ENCODE measurements around the gene RRAGA.
"Not testable (repeated sequence)": the region's sequence is repeated elsewhere in the genome, so short reads cannot be mapped to it uniquely, and the experiment has no call there.

RRAGA gene, protein sequence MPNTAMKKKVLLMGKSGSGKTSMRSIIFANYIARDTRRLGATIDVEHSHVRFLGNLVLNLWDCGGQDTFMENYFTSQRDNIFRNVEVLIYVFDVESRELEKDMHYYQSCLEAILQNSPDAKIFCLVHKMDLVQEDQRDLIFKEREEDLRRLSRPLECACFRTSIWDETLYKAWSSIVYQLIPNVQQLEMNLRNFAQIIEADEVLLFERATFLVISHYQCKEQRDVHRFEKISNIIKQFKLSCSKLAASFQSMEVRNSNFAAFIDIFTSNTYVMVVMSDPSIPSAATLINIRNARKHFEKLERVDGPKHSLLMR

DNA sequence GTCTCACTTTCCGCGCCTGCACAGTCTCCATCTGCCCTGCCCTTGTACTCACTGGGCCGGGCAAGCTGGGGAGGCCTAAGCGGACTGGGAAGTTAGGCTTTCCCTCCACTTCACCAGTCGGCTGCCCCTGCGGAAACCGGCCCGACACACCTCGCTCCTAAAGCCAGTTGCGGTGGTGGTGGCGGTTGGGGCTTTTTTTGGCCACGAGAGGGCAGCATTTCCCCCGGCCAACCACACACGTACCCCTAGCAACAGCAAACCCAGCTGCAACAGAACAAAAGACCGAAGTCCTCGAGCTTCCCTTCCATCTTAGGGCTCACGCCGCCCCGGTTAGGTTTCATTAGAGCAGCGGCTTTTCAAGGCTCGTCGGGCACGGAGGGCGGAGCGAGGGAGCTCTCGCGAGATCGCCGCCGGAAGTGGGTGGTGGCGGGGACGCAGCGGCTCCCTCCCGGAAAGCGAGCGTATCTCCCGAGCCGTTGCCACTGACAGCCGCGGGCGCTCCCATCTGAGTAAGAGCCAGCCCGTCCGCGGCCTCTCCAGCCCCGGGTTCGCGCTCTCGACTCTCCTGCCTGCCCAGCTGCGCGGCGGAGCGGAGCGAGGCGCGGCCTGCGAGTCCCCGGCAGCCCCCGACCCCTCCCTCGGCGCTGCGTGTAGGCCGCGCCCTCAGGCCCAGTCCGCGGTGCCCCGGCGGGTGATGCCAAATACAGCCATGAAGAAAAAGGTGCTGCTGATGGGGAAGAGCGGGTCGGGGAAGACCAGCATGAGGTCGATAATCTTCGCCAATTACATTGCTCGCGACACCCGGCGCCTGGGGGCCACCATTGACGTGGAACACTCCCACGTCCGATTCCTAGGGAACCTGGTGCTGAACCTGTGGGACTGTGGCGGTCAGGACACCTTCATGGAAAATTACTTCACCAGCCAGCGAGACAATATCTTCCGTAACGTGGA is at the start of gene RRAGA:
TSS of gene RRAGA (plus strand) at position 462 of the 951 bp plus-strand sequence. CDS start at position 695, 233 bp downstream.
- peak; percentile 94 for FAIRE-seq

DNA sequence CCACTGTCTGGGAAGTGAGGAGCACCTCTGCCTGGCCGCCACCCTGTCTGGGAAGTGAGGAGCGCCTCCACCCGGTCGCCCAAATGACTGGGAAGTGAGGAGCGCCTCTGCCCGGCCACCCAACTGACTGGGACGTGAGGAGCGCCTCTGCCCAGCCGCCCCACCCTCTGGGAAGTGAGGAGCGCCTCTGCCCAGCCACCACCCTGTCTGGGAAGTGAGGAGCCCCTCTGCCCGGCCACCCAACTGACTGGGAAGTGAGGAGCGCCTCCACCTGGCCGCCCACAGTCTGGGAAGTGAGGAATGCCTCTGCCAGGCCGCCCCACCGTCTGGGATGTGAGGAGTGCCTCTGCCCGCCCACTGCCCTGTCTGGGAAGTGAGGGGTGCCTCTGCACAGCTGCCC is 49.1 kb upstream of the RRAGA start:
- FAIRE-seq, result no peak
- no peak for DNase-seq (ENCODE audit: insufficient read length, low spot score)

More for the DNA sequence above, at the start of gene RRAGA:
- DNase-seq (ENCODE audit: insufficient read length, low spot score), result peak; percentile 81

DNA sequence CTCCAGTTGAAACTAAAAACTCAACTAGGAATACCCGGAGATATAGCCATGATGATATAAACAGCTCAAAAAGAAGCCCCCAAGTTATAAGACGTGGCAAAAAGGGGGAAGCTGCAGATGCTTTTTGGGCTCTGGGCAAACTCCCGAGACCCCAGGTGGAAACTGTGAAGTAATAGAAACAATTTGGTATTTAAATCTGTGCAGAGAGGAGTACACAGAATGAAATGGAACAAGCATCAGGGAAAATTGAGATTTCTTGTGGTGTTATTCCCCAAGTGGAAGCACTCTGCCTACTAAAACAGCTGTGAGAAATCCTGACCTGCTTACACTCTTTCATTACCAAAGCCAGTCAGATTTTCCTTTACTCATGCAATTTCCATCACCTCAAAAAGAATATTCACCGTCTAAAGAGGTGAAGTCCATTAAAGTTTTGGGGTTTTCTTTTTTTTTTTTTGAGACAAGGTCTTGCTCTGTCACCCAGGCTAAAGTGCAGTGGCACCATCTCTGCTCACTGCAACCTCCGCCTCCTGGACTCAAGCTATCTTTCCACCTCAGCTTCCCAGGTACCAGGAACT is 39.7 kb upstream of the RRAGA start:
- DNase-seq (ENCODE audit: insufficient read length, low spot score) (no peak), FAIRE-seq (no peak)

DNA sequence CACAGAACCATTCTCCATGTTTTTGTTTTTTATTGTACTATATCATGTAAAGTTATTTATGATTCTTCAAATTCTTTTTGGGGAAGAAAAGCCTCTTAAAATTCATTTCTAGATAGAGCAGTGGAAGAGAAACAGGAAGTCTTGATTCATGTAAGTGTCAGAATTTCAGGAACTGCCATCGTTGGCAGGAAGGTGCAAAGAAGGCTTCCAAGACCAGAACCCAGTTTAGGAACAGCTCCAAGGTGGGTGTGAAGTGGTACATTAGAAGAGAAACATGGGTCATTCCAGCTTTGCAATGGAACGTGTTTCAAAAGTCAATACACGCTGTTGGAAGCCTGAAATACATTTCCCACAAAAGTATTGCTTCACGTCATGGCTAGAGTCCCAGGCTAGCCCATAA is 31.0 kb upstream of the RRAGA start:
- FAIRE-seq (no peak), DNase-seq (ENCODE audit: insufficient read length, low spot score) (no peak)

DNA sequence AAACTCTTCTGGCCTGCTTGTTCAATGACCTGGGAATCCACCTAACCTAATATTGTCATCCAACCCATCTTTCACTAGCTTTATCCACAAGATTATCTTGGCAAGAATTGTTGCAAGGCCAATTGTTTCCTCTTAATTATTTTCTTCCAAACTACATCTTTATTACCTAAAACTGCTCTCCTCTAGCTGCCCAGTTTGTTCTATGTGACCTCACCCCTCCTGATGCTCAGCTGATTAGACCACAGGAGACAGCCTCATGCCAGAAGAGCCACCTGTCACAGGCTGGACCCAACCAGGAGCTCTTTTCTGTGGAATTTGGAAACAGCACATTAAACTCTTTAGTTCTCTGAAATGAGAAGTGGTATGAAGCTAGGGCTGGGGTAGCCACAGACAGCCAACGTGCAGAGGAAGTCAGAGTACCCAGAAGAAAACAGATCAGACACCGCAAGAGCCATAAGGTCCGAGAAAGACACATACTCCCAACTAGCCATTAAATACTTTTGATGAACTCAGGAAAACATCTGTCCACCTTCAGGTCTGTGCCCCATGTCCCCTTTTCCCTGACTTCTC is 28.3 kb upstream of the RRAGA start:
- FAIRE-seq, result no peak
- no peak for DNase-seq (ENCODE audit: insufficient read length, low spot score)

DNA sequence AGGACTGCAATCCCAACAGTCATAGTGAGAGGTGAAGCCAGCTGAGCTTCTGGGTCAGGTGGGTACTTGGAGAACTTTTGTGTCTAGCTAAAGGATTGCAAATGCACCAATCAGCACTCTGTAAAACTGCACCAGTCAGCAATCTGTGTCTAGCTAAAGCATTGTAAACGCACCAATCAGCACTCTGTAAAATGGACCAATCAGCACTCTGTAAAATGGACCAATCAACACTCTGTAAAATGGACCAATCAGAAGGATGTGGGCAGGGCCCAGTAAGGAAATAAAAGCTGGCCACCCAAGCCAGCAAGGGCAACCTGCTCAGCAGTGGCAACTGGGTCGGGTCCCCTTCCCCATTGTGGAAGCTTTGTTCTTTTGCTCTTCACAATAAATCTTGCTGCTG is 27.6 kb upstream of the RRAGA start:
- DNase-seq (ENCODE audit: insufficient read length, low spot score); FAIRE-seq: not testable (repeated sequence)

DNA sequence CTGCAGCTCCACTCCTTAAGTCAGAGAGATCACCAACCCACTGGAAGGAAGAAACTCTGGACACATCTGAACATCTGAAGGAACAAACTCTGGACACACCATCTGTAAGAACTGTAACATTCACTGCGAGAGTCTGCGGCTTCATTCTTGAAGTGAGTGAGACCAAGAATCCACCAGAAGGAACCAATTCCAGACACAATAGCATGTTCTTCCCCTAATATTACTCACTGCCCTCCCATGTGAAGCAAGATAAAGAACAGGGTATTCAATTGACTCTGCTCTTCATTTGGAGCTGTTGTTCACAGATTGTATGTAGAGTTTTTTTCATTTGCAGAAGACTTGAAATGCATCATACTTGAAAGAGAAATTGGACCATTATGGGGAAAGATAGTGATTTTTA is 27.0 kb upstream of the RRAGA start:
- DNase-seq (ENCODE audit: insufficient read length, low spot score) (no peak), FAIRE-seq (no peak)

DNA sequence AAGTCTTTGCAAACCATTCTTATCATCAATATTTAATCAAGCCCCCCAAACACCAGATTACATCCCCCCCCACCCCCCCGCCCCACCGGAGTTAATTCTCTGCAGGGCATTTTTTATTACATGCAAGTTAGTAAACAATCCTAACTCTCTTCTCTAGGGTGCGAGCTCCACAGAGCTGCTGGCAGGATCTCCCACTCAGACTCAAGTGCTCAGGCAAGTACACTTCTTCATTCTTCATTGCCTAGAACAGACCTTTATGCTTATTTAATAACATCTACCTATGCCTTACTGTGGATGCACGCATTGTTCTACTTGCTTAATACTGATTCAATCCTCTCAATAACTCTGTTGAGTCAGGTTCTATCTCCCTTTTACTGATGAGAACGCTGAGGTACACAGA is 26.1 kb upstream of the RRAGA start:
- FAIRE-seq, result no peak
- no peak for DNase-seq (ENCODE audit: insufficient read length, low spot score)

DNA sequence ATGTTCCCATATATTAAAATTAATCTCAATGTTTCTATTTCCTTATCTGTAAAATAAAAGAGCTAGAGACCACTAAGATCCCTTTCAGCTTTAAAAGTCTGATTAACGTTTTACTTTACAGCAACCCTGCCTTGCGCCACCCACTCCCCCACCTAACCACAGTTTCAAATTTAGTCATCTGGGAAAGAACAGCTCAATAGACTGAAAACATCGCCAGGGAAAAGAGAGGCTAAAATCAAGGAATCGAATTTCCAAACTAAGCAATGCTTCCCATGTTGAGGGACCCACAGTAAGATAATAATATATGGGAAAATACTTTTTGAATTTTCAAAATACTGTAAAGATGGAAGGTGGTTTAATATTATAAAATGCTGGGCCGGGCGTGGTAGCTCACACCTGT is 22.9 kb upstream of the RRAGA start:
- FAIRE-seq (no peak), DNase-seq (ENCODE audit: insufficient read length, low spot score) (peak; percentile 16)

DNA sequence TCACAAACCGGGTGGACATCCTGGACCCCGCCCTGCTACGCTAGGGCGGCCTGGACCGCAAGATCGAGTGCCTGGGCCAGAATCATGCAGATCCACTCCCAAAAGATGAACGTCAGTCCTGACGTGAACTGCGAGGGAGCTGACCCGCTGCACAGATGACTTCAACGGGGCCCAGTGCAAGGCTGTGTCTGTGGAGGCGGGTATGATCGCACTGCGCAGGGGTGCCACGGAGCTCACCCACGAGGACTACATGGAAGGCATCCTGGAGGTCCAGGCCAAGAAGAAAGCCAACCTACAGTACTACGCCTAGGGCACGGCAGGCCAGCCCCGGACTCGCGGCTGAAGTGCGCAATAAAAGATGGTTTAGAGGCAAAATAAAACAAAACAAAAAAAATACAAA is 21.4 kb upstream of the RRAGA start:
- DNase-seq (ENCODE audit: insufficient read length, low spot score), result no peak
- FAIRE-seq, result no peak

DNA sequence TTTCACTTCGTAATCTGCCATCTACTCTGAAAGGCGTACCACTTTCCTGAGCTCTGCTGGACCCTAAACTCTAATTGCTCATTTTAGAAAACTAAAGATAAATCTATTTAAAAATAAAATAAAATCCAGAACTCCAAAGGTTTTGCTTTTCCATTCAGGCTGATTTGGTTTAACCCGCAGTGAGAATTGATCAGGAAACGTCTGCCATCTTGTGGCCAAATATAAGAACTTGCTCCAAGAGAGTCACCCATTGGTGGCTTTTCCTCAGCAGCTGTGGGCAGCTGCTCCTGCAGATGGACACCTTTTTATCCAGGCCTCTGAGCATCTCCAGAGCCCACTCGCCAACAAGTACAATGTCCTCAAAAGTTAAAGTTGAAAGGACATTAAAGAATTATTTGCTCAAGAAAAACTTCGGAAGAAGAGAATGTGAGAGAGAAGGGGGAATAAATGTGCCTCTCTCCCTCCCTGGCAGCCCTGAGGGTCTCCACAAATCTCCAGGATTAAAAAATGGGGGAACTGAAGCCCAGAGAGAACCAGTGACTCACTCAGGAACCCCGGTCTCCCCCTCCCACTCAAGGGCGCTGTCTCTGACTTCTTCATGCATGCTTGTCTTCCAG is 20.3 kb upstream of the RRAGA start:
- DNase-seq (ENCODE audit: insufficient read length, low spot score) (peak; percentile 68), FAIRE-seq (peak; percentile 95)

DNA sequence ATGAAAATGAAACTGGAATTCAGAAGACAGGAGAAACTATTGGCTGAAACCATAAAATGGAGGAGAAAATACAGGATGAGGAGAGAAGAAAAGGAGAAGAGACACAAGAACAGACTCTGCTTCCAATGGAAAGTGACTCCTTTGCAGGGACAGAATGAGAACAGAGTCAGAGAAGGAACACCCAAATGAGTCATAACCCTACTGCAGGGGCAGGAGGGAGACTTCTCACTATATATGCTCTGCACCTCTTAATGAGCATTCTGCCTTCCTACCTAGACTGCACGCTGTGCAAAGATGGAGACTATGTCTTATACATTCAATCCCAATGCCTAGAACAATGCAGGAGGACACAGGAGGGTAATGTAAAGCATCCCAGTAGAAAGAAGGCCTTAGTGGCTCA is 18.3 kb upstream of the RRAGA start:
- DNase-seq (ENCODE audit: insufficient read length, low spot score) (no peak), FAIRE-seq (no peak)

DNA sequence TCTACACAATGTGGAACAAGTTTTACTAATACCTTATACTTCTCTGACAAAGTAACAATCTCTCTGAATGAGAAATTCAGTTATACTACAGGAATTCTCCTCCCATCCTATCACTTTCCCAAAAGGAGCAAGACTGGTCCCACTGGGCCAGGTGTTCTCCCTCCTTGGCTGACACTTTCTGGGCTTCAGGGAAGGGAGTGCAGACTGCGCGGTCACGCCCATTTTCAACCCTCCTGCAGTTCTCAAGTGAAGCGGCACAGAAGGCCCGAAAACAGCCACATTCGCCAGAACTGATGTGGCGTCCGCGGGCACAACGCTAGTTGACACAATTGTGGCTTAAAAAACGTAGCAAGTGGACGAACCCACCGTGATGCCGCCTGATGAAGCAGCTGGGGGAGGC is 16.8 kb upstream of the RRAGA start:
- no peak for DNase-seq (ENCODE audit: insufficient read length, low spot score)
- no peak for FAIRE-seq

DNA sequence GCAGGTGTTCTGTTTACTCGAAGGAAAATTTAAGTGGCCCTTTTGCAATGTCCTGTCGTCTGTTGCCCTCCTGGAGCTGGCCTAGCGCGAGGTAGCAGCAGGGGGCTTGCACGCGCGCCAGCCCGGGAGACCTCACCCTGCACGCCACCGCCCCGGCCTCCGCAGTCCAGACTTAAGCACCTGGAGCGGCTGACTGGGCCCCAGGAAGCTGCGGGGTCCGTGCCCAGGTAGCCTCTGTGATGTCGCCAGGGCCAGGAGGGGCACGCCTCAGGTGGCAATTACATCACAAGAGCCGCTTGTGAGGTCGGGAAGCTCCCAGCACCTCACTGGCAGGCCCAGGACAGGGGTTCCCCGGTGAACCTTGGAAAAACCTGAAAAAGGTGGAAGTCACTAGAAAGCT is 16.2 kb upstream of the RRAGA start, which contains the start of gene SAXO1:
TSS of gene SAXO1 (minus strand) at position 195 of the 400 bp plus-strand sequence. CDS start 301 bp downstream, outside the sequence.
- DNase-seq (ENCODE audit: insufficient read length, low spot score) (no peak), FAIRE-seq (no peak)

DNA sequence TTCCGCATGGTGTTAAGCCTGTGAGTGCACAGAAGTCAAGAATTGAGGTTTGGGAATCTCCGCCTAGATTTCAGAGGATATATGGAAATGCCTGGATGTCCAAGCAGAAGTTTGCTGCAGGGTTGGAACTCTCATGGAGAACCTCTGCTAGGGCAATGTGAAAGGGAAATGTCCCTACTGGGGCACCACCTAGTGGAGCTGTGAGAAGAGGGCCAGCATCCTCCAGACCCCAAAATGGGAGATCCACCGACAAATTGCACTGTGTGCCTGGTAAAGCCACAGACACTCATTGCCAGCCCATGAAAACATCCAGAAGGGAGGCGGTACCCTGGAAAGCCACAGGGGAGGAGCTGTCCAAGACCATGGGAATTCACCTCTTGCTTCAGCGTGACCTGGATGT is 12.6 kb upstream of the RRAGA start:
- DNase-seq (ENCODE audit: insufficient read length, low spot score), result no peak
- no peak for FAIRE-seq

DNA sequence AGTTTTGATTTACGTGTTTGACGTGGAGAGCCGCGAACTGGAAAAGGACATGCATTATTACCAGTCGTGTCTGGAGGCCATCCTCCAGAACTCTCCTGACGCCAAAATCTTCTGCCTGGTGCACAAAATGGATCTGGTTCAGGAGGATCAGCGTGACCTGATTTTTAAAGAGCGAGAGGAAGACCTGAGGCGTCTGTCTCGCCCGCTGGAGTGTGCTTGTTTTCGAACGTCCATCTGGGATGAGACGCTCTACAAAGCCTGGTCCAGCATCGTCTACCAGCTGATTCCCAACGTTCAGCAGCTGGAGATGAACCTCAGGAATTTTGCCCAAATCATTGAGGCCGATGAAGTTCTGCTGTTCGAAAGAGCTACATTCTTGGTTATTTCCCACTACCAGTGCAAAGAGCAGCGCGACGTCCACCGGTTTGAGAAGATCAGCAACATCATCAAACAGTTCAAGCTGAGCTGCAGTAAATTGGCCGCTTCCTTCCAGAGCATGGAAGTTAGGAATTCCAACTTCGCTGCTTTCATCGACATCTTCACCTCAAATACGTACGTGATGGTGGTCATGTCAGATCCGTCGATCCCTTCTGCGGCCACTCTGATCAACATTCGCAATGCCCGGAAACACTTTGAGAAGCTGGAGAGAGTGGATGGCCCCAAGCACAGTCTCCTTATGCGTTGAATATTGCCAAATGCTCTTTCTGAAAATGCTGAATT is 850 bp downstream of the RRAGA start:
- DNase-seq (ENCODE audit: insufficient read length, low spot score), result no peak
- peak; percentile 83 for FAIRE-seq

DNA sequence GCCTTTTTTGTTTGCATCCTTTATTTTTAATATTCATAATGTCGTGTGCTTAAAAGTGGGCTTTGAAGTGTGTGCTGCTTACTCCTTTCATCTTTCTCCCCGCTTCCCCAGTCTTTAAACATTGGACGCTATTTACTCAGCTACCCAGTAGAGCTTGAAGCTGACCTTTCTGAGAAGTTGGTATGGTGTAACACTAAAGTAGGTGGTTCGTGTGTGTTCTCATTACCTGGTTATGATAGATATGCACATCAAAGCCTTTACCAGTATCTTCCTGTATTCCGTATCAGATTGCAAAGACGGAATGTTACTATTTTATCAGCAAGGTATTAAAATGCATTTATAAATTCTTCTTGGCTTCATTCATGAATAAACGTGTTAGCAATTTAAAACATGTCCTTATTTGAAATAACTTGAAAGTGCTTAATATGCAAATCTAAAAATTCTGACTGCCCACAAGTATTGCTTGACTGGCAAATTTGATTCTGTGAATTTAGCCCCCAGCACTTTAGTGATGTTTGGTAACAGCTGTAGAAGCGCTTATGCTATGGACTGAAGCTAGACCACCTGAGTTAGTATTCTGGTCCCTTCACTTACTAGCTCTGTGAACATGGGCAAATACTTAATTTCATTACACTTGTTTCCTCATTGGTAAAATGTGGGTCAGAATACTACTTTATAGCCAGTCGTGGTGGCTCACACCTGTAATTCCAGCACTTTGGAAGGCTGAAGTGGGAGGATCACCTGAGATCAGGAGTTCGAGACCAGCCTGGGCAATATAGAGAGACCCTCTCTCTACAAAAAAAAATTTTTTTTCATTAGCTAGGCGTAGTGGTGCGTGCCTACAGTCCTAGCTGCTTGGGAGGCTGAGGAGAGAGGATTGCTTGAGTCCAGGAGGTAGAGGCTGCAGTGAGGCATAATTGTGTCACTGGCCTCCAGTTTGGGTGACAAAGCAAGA is 1.7 kb downstream of the RRAGA start:
- DNase-seq (ENCODE audit: insufficient read length, low spot score) (no peak), FAIRE-seq (no peak)

DNA sequence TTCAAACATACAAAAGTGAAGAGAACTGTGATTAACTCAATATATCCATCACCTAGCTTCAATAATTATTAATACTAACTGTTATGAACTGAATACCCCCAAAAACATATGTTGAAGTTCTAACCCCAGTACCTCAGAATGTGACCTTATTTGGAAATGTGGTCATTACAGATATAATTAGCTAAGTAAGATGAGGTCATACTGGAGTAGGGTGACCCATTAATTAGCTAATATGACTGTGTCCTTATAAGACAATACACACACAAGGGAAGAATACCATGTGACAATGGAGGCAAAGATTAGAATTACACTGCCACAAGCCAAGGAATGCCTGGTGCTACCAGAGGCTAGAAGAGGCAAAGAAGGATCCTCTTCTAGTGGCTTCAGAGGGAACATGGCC is 7.8 kb downstream of the RRAGA start:
- no peak for DNase-seq (ENCODE audit: insufficient read length, low spot score)
- FAIRE-seq, result no peak

DNA sequence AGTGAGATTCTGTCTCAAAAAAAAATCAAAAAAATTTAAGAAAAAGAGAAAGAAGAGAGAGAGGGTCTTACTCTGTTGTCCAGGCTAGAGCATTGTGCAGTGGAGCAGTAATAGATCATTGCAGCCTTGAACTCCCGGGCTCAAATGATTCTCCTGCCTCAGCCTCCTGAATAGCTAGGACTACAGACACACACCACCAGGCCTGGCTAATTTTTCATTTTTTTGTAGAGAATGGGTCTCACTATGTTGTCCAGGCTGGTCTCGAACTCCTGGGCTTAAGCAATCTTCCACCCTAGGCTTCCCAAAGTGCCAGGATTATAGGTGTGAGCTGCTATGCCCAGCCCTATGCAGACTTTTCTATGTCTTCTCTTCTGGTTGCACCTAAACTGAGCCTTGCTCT is 25.0 kb downstream of the RRAGA start:
- FAIRE-seq (no peak), DNase-seq (ENCODE audit: insufficient read length, low spot score) (no peak)
